GM12873 (cell line): ENCODE measurements around the gene SPATA6.

ENCODE experiments used
- CTCF ChIP-seq: IDR thresholded peaks from 2 replicates; pipeline ENCODE4 v1.5.1; 2012; ENCODE audit warnings: low read depth, mild to moderate bottlenecking, moderate library complexity, low read length, control low read depth; ENCODE audit not compliant: insufficient read depth; ENCODE audit errors: missing control alignments

SPATA6 gene

GRCh38 chr1:48471691-48472576 lies at the start of gene SPATA6:
Gene SPATA6, minus strand, starts transcription at chr1:48472204. Its CDS starts 196 bp downstream, at chr1:48472008.
- no peak for TF ChIP-seq CTCF

- no peak for TF ChIP-seq CTCF
Measured at GRCh38 chr1:48506870-48507269, 34.9 kb upstream of the SPATA6 start.

- no peak for TF ChIP-seq CTCF
Measured at GRCh38 chr1:48500541-48501450, 28.8 kb upstream of the SPATA6 start.

- no peak for TF ChIP-seq CTCF
Measured at GRCh38 chr1:48499211-48499735, 27.3 kb upstream of the SPATA6 start.

GRCh38 chr1:48498096-48498791 lies 26.2 kb upstream of the SPATA6 start:
- TF ChIP-seq CTCF: peak; percentile 93

- TF ChIP-seq CTCF: no peak
Measured at GRCh38 chr1:48495911-48496310, 23.9 kb upstream of the SPATA6 start.
